BJ (cell line): Measurements from ENCODE around the gene LAMB2. TPM values are rescaled to one million over a fixed set of nuclear protein-coding genes. Genes with fewer than 3 reads are reported as not detected.

Experiments
- CTCF ChIA-PET: fragments of 350-600 bp; formaldehyde crosslinking; extraction: SDS; loops from one replicate; lab custom pipeline; 2021; ENCODE audit warnings: antibody characterized with exemption, inconsistent platforms; lab: Yijun Ruan, JAX
- POLR2A ChIA-PET: fragments of 300-600 bp; sonication (Branson Sonifier 250); formaldehyde crosslinking; extraction: SDS; loops from one replicate; lab custom pipeline; 2021; ENCODE audit warnings: antibody characterized with exemption; lab: Charles Lee
- DNase-seq: peaks from one replicate; pipeline ENCODE4 v3.0.0-alpha.2; 2011; ENCODE audit warnings: low read depth
- H3K27me3 ChIP-seq: 2 replicates; pipeline ENCODE4 v1.6.0; 2011; ENCODE audit warnings: low read length; ENCODE audit not compliant: control insufficient read depth, insufficient read depth
- H3K36me3 ChIP-seq: 2 replicates; pipeline ENCODE4 v1.5.1; 2011; ENCODE audit warnings: low read length; ENCODE audit not compliant: control insufficient read depth, insufficient read depth
- H3K4me3 ChIP-seq: 2 replicates; pipeline ENCODE4 v1.5.1; 2011; ENCODE audit warnings: low read depth, mild to moderate bottlenecking, control low read depth, low read length
- polyA plus RNA-seq: library from polyadenylated mRNA; depleted of rRNA; stranded (reverse); fragments of >200 nt; gene quantifications from 2 replicates; pipeline ENCODE4 v1.2.3, GENCODE V29; 2011
- TF ChIP-seq, protein P1 (sequence below): IDR thresholded peaks from 2 replicates; pipeline ENCODE4 v1.5.1; 2011; ENCODE audit warnings: low read depth, mild to moderate bottlenecking, control low read depth, inconsistent platforms, low read length, moderate library complexity; ENCODE audit not compliant: insufficient read depth

Gene LAMB2
- polyA plus RNA-seq, 1 experiment, result 1,544 TPM

DNA sequence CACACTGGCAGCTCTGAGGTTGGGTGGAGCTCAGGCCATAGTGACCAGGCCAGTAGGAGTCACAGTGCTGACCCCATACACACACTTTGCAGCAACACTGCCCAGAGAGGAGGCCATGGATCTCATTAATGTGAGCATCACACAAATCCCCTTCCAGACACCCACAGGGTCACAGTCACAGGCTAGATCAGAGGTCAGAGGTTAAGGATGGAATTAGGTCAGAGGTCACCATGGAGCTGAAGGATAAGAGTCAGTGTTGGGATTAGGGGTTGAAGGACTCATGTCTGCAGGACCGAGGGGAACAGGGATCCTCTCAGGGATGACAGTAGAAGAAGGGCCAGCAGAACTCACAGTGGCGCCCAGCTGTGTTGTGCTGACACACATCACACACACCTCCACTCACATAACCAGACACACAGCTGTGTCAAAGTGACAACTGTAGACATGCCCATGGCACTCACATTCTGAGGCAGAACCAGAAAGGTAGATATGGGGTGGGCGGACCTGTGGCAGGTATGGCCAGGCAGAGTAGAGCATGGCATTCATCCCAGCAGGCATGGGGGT, 20.6 kb upstream of the LAMB2 start:
- DNase-seq, result no peak
- TF ChIP-seq, protein P1, sequence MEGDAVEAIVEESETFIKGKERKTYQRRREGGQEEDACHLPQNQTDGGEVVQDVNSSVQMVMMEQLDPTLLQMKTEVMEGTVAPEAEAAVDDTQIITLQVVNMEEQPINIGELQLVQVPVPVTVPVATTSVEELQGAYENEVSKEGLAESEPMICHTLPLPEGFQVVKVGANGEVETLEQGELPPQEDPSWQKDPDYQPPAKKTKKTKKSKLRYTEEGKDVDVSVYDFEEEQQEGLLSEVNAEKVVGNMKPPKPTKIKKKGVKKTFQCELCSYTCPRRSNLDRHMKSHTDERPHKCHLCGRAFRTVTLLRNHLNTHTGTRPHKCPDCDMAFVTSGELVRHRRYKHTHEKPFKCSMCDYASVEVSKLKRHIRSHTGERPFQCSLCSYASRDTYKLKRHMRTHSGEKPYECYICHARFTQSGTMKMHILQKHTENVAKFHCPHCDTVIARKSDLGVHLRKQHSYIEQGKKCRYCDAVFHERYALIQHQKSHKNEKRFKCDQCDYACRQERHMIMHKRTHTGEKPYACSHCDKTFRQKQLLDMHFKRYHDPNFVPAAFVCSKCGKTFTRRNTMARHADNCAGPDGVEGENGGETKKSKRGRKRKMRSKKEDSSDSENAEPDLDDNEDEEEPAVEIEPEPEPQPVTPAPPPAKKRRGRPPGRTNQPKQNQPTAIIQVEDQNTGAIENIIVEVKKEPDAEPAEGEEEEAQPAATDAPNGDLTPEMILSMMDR, result no peak
- H3K27me3 ChIP-seq, result 0 out of 2 replicates have a peak, but pooled peaks cover 1% of the 10 kb centered on the region
- ChIA-PET POLR2A (no interaction called here), CTCF (interaction anchor here (0.7 kb wide), 1 partner anchor 17 kb away, joined by 3 read pairs; no protein-coding TSS in a partner anchor)
- no peak overlapping the region for H3K4me3 ChIP-seq
- no peaks in the 10 kb centered on the region for H3K36me3 ChIP-seq

DNA sequence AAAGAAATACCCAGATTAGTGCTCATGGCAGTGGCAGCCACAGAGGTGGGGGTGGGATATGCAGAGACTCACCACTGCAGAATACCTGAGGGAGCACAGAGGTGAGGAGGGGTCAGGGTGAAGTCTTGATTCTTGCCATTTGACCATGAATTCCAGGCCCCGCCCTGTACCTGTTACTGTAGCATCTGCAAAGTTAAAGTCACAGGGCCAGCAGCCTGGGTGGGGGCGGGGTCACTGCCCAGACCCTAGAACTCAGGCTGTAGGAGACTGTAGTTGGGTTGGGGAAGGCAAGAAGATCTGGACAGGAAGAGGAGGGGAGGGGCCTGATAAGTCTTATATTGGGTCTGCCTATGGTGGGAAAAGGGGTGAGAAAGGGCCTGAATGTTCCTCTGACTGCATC, 18.8 kb upstream of the LAMB2 start:
- Histone ChIP-seq H3K4me3 (no peak overlapping the region), H3K36me3 (no peaks in the 10 kb centered on the region), H3K27me3 (0 out of 2 replicates have a peak, but pooled peaks cover 1% of the 10 kb centered on the region)
- TF ChIP-seq, protein P1, result no peak
- no peak for DNase-seq
- CTCF ChIA-PET, result no interaction called here
- POLR2A ChIA-PET, result no interaction called here

- DNase-seq, result no peak
- Histone ChIP-seq H3K4me3 (no peak overlapping the region), H3K27me3 (0 out of 2 replicates have a peak, but pooled peaks cover 1% of the 10 kb centered on the region), H3K36me3 (no peaks in the 10 kb centered on the region)
- TF ChIP-seq, protein P1, result no peak
- CTCF ChIA-PET, result no interaction called here
- POLR2A ChIA-PET, result no interaction called here
Measured at GRCh38 chr3:49148159-49148558, 15.3 kb upstream of the LAMB2 start.

GRCh38 chr3:49140080-49140479, 7.2 kb upstream of the LAMB2 start:
- H3K36me3 ChIP-seq, result no peaks in the 10 kb centered on the region

DNA sequence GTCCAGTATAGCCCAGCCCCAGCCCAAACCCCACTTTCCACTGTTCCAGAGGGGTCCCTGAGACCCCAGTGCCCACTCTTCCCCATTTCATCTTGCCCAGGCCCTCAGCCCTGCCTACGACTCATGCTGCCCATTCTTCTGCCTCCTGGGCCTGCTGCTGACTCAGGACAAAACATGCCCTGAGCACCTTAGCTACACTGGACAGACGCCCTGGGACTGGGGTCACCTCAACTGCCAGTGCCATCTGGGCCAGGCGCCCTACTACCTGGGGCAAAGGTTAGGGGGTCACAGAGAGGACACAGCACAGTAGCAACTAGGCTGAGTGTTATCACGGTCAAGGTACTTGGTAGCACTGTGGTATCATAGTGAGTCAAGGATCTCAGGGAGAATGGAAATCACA, 2.6 kb upstream of the LAMB2 start:
- TF ChIP-seq, protein P1, result no peak
- DNase-seq, result no peak

More at GRCh38 chr3:49140080-49140479, 7.2 kb upstream of the LAMB2 start:
- H3K27me3 ChIP-seq, result peaks cover 3% of the 10 kb centered on the region; the same call in 1 of the 2 replicates
- ChIA-PET CTCF (no interaction called here), POLR2A (no interaction called here)
- no peak for DNase-seq
- H3K4me3 ChIP-seq, result no peak overlapping the region
- TF ChIP-seq, protein P1, result no peak

More for the DNA sequence above, 2.6 kb upstream of the LAMB2 start:
- H3K4me3 ChIP-seq, result no peak overlapping the region
- peaks cover 3% of the 10 kb centered on the region; the same call in 1 of the 2 replicates for H3K27me3 ChIP-seq
- POLR2A ChIA-PET, result no interaction called here
- CTCF ChIA-PET, result interaction anchor here (1.2 kb wide), 1 partner anchor 18 kb away, joined by 3 read pairs; no protein-coding TSS in a partner anchor
- peaks cover 7% of the 10 kb centered on the region for H3K36me3 ChIP-seq
